GM12878 (cell line): ENCODE data around the gene NBEA. TPM values are rescaled to one million over a fixed set of nuclear protein-coding genes. Genes with fewer than 3 reads are reported as not detected.

Source experiments
- ATAC-seq: fragments of 200-7000 bp; cut with Tn5 transposase; 3 replicates; pipeline ENCODE4 v1.9.1; 2020; ENCODE audit warnings: mild to moderate bottlenecking, moderate library complexity
- BruUV-seq: library from RNA; stranded (reverse); fragments of 400-500 nt; replicated peaks from 2 replicates; lab custom pipeline; 2021; lab: Mats Ljungman, UMichigan
- CTCF ChIA-PET: fragments of 300-600 bp; sonication (Branson Sonifier 250); formaldehyde crosslinking; extraction: SDS; loops from one replicate; lab custom pipeline; 2021; ENCODE audit warnings: inconsistent platforms; lab: Yijun Ruan, JAX
- POLR2A ChIA-PET: fragments of 350-600 bp; formaldehyde crosslinking; extraction: SDS; loops from one replicate; lab custom pipeline; 2021; ENCODE audit warnings: inconsistent platforms; lab: Charles Lee
- RAD21 ChIA-PET: fragments of 300-600 bp; sonication (Branson Sonifier 250); formaldehyde crosslinking; loops from one replicate; lab custom pipeline; 2023; ENCODE audit warnings: antibody characterized with exemption; ENCODE audit not compliant: unreplicated experiment; lab: Charles Lee
- SMC1A ChIA-PET: fragments of 300-600 bp; sonication (Branson Sonifier 250); formaldehyde crosslinking; loops from one replicate; lab custom pipeline; 2023; ENCODE audit not compliant: unreplicated experiment, uncharacterized antibody; lab: Charles Lee
- DNase-seq: peaks from one replicate; pipeline ENCODE4 v3.0.0-alpha.2; 2011; ENCODE audit warnings: low read depth, low spot score
- FAIRE-seq: peaks from 3 replicates; lab custom pipeline; 2011; peaks lifted over from hg19 to GRCh38; lab: Jason Lieb, UNC
- H2AFZ ChIP-seq: 2 replicates; pipeline ENCODE4 v1.6.0; 2011; ENCODE audit warnings: low read depth, low read length, control low read depth; ENCODE audit not compliant: control insufficient read depth
- H3K27ac ChIP-seq: 2 replicates; pipeline ENCODE4 v1.5.1; 2011; ENCODE audit warnings: control low read depth; ENCODE audit not compliant: control insufficient read depth, insufficient read depth
- H3K27me3 ChIP-seq, 2 experiments: replicated peaks in 1 of 2; 2 replicates each; pipeline versions ENCODE4 v1.6.0 to v1.6.1; 2011; ENCODE audit warnings: low read length in 1 of 2; ENCODE audit not compliant: control insufficient read depth in 2 of 2, insufficient read depth in 2 of 2
- H3K36me3 ChIP-seq, 2 experiments: 2 replicates each; pipeline ENCODE4 v1.5.1; 2011; ENCODE audit warnings: low read length in 1 of 2; ENCODE audit not compliant: control insufficient read depth in 2 of 2, insufficient read depth in 2 of 2
- H3K4me1 ChIP-seq: 2 replicates; pipeline ENCODE4 v1.6.1; 2011; ENCODE audit warnings: mild to moderate bottlenecking, low read length, moderate library complexity, mixed read lengths; ENCODE audit not compliant: control insufficient read depth, insufficient read depth
- H3K4me2 ChIP-seq: 2 replicates; pipeline ENCODE4 v1.6.0; 2011; ENCODE audit warnings: control low read depth; ENCODE audit not compliant: control insufficient read depth, insufficient read depth
- H3K4me3 ChIP-seq: fragments of 200-600 bp; sonication (generic); 2 replicates; pipeline ENCODE4 v1.5.1; 2016
- H3K79me2 ChIP-seq: 2 replicates; pipeline ENCODE4 v1.6.0; 2011; ENCODE audit warnings: low read length; ENCODE audit not compliant: control insufficient read depth, insufficient read depth
- H3K9ac ChIP-seq: 2 replicates; pipeline ENCODE4 v1.8.0; 2011; ENCODE audit warnings: low read length, control low read depth, mixed read lengths; ENCODE audit not compliant: control insufficient read depth, insufficient read depth
- H3K9me3 ChIP-seq: replicated peaks from 3 replicates; pipeline ENCODE4 v1.5.1; 2011; ENCODE audit warnings: mild to moderate bottlenecking, low read length; ENCODE audit not compliant: control insufficient read depth, insufficient read depth
- H4K20me1 ChIP-seq: 2 replicates; pipeline ENCODE4 v1.6.0; 2011; ENCODE audit not compliant: control insufficient read depth, insufficient read depth
- EZH2 ChIP-seq: IDR thresholded peaks from 2 replicates; pipeline ENCODE4 v1.6.1; 2012; ENCODE audit warnings: low read depth, mild to moderate bottlenecking, control low read depth, inconsistent platforms, low read length, borderline replicate concordance; ENCODE audit not compliant: control insufficient read depth
- GATAD2B ChIP-seq: fragments of 450-650 bp; conservative IDR thresholded peaks from 2 replicates; pipeline ENCODE4 v1.6.1; 2017; ENCODE audit warnings: low read depth, mild to moderate bottlenecking, moderate library complexity
- NR2C2 ChIP-seq: IDR thresholded peaks from 2 replicates; pipeline ENCODE4 v1.6.1; 2011; ENCODE audit warnings: borderline replicate concordance, low read depth; ENCODE audit not compliant: control insufficient read depth, insufficient read length
- RB1 ChIP-seq: fragments of 450-650 bp; formaldehyde crosslinking; IDR thresholded peaks from 2 replicates; pipeline ENCODE4 v1.6.1; 2017; ENCODE audit warnings: mild to moderate bottlenecking, borderline replicate concordance
- STAT1 ChIP-seq: fragments of 450-650 bp; conservative IDR thresholded peaks from 2 replicates; pipeline ENCODE4 v1.6.1; 2014; ENCODE audit warnings: antibody characterized with exemption, mild to moderate bottlenecking
- TBL1XR1 ChIP-seq: IDR thresholded peaks from 2 replicates; pipeline ENCODE4 v1.6.1; 2012; ENCODE audit warnings: low read depth, low read length, improper control_type of control experiment
- WGBS: methylation state at CpG from one replicate; pipeline ENCODE4 v1.1.6; 2016; ENCODE audit warnings: low lambda C conversion rate; ENCODE audit not compliant: insufficient replicate concordance, insufficient coverage; ENCODE audit errors: missing lambda C conversion rate; 5-methylcytosine and 5-hydroxymethylcytosine counted together
- in situ Hi-C: fragments of 300-500 bp; cut with MboI; formaldehyde crosslinking; loops from 9 replicates; pipeline ENCODE4 v1.14.3; 2018; ENCODE audit warnings: mixed read lengths
- intact Hi-C: fragments of 100-400 bp; cut with micrococcal nuclease; formaldehyde crosslinking; loops from one replicate; pipeline ENCODE4 v1.14.2; 2022; ENCODE audit not compliant: unreplicated experiment
- polyA plus RNA-seq, 11 experiments: library from polyadenylated mRNA; depleted of rRNA in 4 of 11; unstranded in 6 of 11; stranded (reverse) in 5 of 11; fragments of >200 nt; fragmentation: Nextera tagmentation in 4 of 11; fragmentation: Illumina TruSeq in 1 of 11; extraction: Ambion mirVana in 4 of 11; extraction: Trizol in 1 of 11; gene quantifications; 1 replicate in 1 of 11; 2 replicates in 10 of 11; pipeline versions ENCODE4 v1.2.1 to v1.2.3, GENCODE V29; 2011 to 2016; ENCODE audit warnings: inconsistent platforms in 2 of 11, missing spikeins in 2 of 11, low read depth in 1 of 11
- total RNA-seq, 4 experiments: library from RNA; depleted of rRNA in 3 of 4; stranded (reverse); fragments of >200 nt in 3 of 4; fragmentation: Illumina TruSeq in 1 of 4; extraction: Trizol in 1 of 4; gene quantifications; 2 replicates each; pipeline versions ENCODE4 v1.2.1 to v1.2.3, GENCODE V29; 2013 to 2021
- TF ChIP-seq, protein P1 (sequence below): fragments of 450-650 bp; IDR thresholded peaks from 2 replicates; pipeline ENCODE4 v1.6.1; 2017; ENCODE audit warnings: low read depth, mild to moderate bottlenecking, moderate library complexity

The NBEA gene
- total and polyA plus RNA-seq, 10 of the 15 experiments (the other 5 are each of a cell fraction or from before 2014, with no cell fraction given), result 0.23 to 3.6 (median 0.55) TPM

DNA sequence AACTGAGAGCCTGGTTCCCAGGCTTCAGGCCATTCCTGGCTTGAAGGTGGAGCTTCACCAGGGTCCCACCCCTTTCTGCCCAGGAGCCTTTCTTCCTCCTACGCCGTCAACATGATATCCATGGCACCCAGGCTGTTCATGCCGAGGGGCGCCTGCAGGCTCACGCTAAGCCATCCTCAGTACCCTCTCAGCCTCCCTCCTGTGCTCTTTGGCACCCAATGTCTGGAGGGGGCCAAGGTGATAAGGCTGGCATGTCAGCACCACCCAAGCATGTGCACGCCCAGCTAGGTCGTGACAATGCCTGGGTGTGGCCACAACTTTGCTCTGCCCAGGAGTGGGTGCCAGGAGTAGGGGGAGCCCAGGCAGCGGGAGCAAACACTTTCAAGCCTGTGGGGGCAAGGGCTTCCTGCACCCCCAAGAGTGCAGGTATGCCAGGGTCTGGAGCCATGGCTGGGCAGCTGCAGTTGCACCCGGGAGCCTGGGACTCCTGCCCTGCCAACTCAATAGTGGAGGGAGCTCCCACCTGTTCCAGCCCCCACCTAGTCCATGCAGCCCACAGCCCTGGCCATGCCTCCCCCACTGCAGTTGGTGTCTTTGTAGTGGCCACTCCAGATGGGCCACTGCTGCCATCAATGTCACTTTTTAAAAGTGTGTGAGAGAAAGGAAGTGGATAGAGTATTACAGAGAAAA, 314.5 kb downstream of the NBEA start:
- 51% methylated on average over 9 of the region's 9 CpGs for WGBS
- ATAC-seq (no peak), DNase-seq (no peak), FAIRE-seq (no peak)
- Histone ChIP-seq H3K27me3 (no peaks in the 10 kb centered on the region), H3K27ac (no peak overlapping the region), H3K4me1 (no peaks in the 10 kb centered on the region), H4K20me1 (no peaks in the 10 kb centered on the region), H3K36me3 (no peaks in the 10 kb centered on the region), H3K4me3 (no peak overlapping the region), H2AFZ (no peak overlapping the region), H3K9me3 (no peaks in the 10 kb centered on the region; the same call in 2 of the 3 replicates), H3K79me2 (no peaks in the 10 kb centered on the region), H3K4me2 (no peak overlapping the region), H3K9ac (no peak overlapping the region)
- ChIA-PET CTCF (no interaction called here), POLR2A (no interaction called here), RAD21 (no interaction called here), SMC1A (no interaction called here)
- no TSS peak for BruUV-seq
- in situ Hi-C loops, result no loop called here
- TF ChIP-seq, protein P1, sequence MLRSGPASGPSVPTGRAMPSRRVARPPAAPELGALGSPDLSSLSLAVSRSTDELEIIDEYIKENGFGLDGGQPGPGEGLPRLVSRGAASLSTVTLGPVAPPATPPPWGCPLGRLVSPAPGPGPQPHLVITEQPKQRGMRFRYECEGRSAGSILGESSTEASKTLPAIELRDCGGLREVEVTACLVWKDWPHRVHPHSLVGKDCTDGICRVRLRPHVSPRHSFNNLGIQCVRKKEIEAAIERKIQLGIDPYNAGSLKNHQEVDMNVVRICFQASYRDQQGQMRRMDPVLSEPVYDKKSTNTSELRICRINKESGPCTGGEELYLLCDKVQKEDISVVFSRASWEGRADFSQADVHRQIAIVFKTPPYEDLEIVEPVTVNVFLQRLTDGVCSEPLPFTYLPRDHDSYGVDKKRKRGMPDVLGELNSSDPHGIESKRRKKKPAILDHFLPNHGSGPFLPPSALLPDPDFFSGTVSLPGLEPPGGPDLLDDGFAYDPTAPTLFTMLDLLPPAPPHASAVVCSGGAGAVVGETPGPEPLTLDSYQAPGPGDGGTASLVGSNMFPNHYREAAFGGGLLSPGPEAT, result no peak
- TF ChIP-seq RB1 (no peak), TBL1XR1 (no peak), EZH2 (no peak), GATAD2B (no peak), STAT1 (no peak), NR2C2 (no peak)
- intact Hi-C loops, result no loop called here
